ENCODE data around the gene PLCE1.

Gene PLCE1

DNA sequence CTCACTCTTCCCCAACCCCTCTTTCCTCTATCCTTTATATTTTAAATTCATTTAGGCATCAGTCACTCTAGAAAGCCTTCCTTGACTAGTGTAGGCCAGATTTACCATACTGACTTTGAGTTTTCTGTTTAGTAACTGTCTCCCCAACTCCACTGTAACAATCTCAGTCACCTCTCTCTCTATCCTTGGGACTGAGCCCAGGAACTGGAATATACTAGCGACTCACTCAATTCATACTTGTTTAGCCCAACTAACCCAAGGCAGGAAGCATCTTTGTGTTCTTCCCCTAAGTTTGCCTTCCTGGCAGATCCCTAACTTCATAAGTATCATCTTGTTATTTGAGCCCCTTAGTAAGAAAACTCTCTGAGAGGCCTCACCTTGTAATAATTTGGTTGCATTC, 19.1 kb downstream of the PLCE1 start:
- TF ChIP-seq, protein P1, sequence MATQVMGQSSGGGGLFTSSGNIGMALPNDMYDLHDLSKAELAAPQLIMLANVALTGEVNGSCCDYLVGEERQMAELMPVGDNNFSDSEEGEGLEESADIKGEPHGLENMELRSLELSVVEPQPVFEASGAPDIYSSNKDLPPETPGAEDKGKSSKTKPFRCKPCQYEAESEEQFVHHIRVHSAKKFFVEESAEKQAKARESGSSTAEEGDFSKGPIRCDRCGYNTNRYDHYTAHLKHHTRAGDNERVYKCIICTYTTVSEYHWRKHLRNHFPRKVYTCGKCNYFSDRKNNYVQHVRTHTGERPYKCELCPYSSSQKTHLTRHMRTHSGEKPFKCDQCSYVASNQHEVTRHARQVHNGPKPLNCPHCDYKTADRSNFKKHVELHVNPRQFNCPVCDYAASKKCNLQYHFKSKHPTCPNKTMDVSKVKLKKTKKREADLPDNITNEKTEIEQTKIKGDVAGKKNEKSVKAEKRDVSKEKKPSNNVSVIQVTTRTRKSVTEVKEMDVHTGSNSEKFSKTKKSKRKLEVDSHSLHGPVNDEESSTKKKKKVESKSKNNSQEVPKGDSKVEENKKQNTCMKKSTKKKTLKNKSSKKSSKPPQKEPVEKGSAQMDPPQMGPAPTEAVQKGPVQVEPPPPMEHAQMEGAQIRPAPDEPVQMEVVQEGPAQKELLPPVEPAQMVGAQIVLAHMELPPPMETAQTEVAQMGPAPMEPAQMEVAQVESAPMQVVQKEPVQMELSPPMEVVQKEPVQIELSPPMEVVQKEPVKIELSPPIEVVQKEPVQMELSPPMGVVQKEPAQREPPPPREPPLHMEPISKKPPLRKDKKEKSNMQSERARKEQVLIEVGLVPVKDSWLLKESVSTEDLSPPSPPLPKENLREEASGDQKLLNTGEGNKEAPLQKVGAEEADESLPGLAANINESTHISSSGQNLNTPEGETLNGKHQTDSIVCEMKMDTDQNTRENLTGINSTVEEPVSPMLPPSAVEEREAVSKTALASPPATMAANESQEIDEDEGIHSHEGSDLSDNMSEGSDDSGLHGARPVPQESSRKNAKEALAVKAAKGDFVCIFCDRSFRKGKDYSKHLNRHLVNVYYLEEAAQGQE (IDR thresholded peaks at IDR 0.05; ENCODE audit: insufficient read depth in 1 of 2, low read depth in 2 of 2, low read length in 2 of 2) = no peak

DNA sequence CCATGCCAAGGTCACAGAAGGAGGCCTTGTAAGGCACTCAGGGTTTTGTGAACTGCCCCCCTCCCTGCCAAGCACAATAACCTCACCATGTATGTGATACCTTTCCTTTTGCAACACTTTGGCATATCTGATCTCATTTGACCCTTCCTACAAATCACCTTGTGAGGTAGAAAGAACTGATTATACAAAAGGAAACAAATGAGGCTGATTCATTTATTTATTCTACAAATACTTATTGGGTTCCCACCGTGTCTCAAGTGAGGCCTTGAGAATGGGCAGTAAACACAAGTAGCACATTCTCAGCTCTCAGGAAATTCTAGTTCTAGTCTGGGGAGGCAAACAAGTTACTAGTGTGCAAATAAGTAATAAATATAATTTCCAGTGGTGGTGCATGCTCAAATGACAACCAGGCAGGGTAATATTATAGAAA, 19.6 kb downstream of the PLCE1 start:
- TF ChIP-seq TAF1 (IDR thresholded peaks at IDR 0.05; ENCODE audit: borderline replicate concordance, insufficient read depth, low read length) = no peak
- no peak for TF ChIP-seq SIN3A (IDR thresholded peaks at IDR 0.05; ENCODE audit: borderline replicate concordance, insufficient read depth, low read length)
- TF ChIP-seq POLR2AphosphoS5 (IDR thresholded peaks at IDR 0.05; ENCODE audit: low read depth, low read length) = no peak
- TF ChIP-seq, protein P1 (IDR thresholded peaks at IDR 0.05; ENCODE audit: insufficient read depth in 1 of 2, low read depth in 2 of 2, low read length in 2 of 2) = no peak

DNA sequence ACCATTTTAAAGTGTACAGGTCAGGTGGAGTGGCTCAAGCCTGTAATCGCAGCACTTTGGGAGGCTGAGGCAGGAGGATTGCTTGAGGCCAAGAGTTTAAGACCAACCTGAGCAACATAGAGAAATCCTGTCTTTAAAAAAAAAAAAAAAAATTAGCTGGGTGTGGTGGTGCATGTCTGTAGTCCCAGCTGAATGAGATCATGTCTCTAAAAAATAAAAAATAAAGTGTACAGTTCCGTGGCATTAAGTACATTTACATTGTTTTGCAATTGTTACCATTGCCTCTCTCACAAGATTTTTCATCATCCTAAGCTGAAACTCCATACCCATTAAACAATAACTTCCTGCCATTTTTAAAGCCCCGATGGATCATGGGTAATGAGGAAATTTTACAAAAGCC, 20.6 kb downstream of the PLCE1 start:
- no peak for TF ChIP-seq TAF1 (IDR thresholded peaks at IDR 0.05; ENCODE audit: borderline replicate concordance, insufficient read depth, low read length)
- TF ChIP-seq SIN3A (IDR thresholded peaks at IDR 0.05; ENCODE audit: borderline replicate concordance, insufficient read depth, low read length) = no peak
- no peak for TF ChIP-seq FOXP2 (optimal IDR thresholded peaks at IDR 0.05; ENCODE audit: borderline replicate concordance, extremely low read depth, extremely low read length, insufficient read depth)
- TF ChIP-seq POLR2AphosphoS5 (IDR thresholded peaks at IDR 0.05; ENCODE audit: low read depth, low read length) = no peak
- TF ChIP-seq, protein P1 (IDR thresholded peaks at IDR 0.05; ENCODE audit: insufficient read depth in 1 of 2, low read depth in 2 of 2, low read length in 2 of 2) = no peak

DNA sequence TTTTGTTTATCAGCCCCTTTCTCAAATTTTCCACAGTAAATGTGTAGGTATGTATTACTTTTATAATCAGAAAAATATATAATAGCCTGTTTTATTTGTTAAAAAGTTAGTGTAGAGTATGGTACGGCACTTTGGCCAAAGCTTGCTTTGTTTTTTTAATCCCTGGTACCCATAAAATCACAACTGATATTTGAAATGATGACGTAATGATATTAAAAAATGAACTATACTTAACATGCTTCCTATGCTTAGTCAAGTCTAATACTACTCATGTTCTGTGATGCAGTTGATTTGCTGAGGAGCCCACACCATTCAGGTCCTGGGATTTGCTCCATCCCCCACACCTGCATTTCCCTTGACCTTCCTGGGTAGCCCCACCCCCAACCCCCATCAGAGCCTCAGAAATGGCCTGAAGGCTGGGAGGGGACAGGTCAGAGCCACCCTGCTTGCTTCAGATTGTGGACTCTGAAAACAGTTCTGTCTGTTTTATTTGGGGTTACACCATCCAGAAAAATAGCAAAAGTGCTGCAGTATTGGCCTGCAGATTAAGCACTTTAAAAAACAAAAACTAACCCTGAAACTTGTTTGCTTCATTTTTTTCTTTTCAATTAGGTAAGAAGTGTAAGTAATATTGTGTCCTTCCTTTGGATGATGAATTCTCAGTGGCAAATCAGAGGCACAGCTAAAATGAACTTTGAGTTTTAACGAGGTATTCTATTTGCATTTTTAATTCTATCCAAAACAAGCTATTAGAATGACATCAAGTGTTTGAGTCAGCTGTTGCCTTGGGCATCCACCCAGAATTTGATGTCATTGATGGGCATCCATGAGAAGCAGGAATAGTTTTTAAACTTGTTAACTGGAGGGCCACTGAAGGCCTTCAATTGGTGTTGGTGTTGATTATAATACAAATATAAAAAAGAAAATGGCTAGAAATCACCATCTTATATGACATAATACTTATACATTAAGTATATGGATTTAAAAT, 23.3 kb downstream of the PLCE1 start:
- TF ChIP-seq SIN3A (IDR thresholded peaks at IDR 0.05; ENCODE audit: borderline replicate concordance, insufficient read depth, low read length) (no peak), FOXP2 (optimal IDR thresholded peaks at IDR 0.05; ENCODE audit: borderline replicate concordance, extremely low read depth, extremely low read length, insufficient read depth) (no peak), POLR2AphosphoS5 (IDR thresholded peaks at IDR 0.05; ENCODE audit: low read depth, low read length) (no peak), TAF1 (IDR thresholded peaks at IDR 0.05; ENCODE audit: borderline replicate concordance, insufficient read depth, low read length) (no peak)
- TF ChIP-seq, protein P1 (IDR thresholded peaks at IDR 0.05; ENCODE audit: insufficient read depth in 1 of 2, low read depth in 2 of 2, low read length in 2 of 2) = no peak

All from PFSK-1 (cell line).